Muscle of leg (tissue), 16 donors: ENCODE measurements around the gene DMC1. TPM values are rescaled to one million over a fixed set of nuclear protein-coding genes. Genes with fewer than 3 reads are reported as not detected.
"Not testable (repeated sequence)": the region's sequence is repeated elsewhere in the genome, so short reads cannot be mapped to it uniquely, and the experiment has no call there.

Experiments
- DNase-seq: peaks from one replicate; pipeline ENCODE4 v3.0.0; 2013
- H3K27ac ChIP-seq: one replicate; pipeline ENCODE4 v1.5.1; 2013; ENCODE audit warnings: mild to moderate bottlenecking, low read length, control low read depth
- H3K27me3 ChIP-seq: one replicate; pipeline ENCODE4 v1.6.1; 2013; ENCODE audit warnings: low read length; ENCODE audit not compliant: control insufficient read depth, insufficient read depth
- H3K36me3 ChIP-seq: one replicate; pipeline ENCODE4 v1.6.1; 2013; ENCODE audit warnings: low read length; ENCODE audit not compliant: control insufficient read depth, insufficient read depth
- H3K4me1 ChIP-seq: one replicate; pipeline ENCODE4 v1.6.1; 2013; ENCODE audit warnings: low read length; ENCODE audit not compliant: control insufficient read depth, insufficient read depth
- H3K4me3 ChIP-seq: one replicate; pipeline ENCODE4 v1.5.1; 2013; ENCODE audit warnings: low read length, control low read depth
- H3K9me3 ChIP-seq: replicated peaks from 2 replicates; pipeline ENCODE4 v1.6.1; 2013; ENCODE audit warnings: low read depth, low read length; ENCODE audit not compliant: control insufficient read depth
- WGBS: methylation state at CpG from one replicate; pipeline ENCODE4 v1.1.5; 2013; ENCODE audit warnings: missing lambda C conversion rate; ENCODE audit not compliant: insufficient coverage; 5-methylcytosine and 5-hydroxymethylcytosine counted together
- long read RNA-seq, 11 donors: transcript quantifications; one replicate each; lab custom pipeline, GENCODE V29; 2026
- polyA plus RNA-seq, 8 donors: library from polyadenylated mRNA; unstranded; fragments of 120-200 nt; gene quantifications; one replicate each; pipeline versions ENCODE4 v1.2.1 to v1.2.3, GENCODE V29; 2013; ENCODE audit warnings: inconsistent platforms in 1 of 8, low replicate concordance in 1 of 8; ENCODE audit not compliant: insufficient read length in 8 of 8, insufficient read depth in 1 of 8
- total RNA-seq: library from RNA; stranded (reverse); fragments of 120-200 nt; gene quantifications from one replicate; pipeline ENCODE4 v1.2.4, GENCODE V29; 2013

Gene DMC1
- total RNA-seq: 4.2 TPM
- polyA plus RNA-seq: 10 to 100 TPM in 1 of 8 donors, 1 to 10 TPM in 7; 5.0 to 10.7 (median 6.6) TPM
- long read RNA-seq, donor 1: 0 reads
- long read RNA-seq, donor 2: 0 reads
- long read RNA-seq, donor 3, partial matches to known transcripts: 0 of 3 reads
- long read RNA-seq, donor 3, other reads (novel, unspliced or antisense): 0 of 3 reads
- long read RNA-seq, donor 4: 0 reads
- long read RNA-seq, donor 5: 0 reads
- long read RNA-seq, donor 6, partial matches to known transcripts: 0 of 3 reads
- long read RNA-seq, donor 6, other reads (novel, unspliced or antisense): 0 of 3 reads
- long read RNA-seq, donor 7: 0 reads
- long read RNA-seq, donor 8: 0 reads
- long read RNA-seq, donor 9: 0 reads
- long read RNA-seq, donor 10, partial matches to known transcripts: 0 of 1 reads
- long read RNA-seq, donor 10, other reads (novel, unspliced or antisense): 0 of 1 reads
- long read RNA-seq, donor 11: 0 reads

- DNase-seq: peak; percentile 95
- 1% methylated on average over 48 of the region's 64 CpGs for WGBS
These were observed at the start of gene DMC1 for GRCh38 chr22:38569972-38570778. Gene DMC1 (minus strand): TSS chr22:38570183. CDS start chr22:38568256, 1,927 bp downstream.

GRCh38 chr22:38618682-38619081 lies 48.7 kb upstream of the DMC1 start:
- H3K4me1 ChIP-seq: no peaks in the 10 kb centered on the region
- H3K27me3 ChIP-seq: no peaks in the 10 kb centered on the region
- WGBS: no CpG with 5 or more reads among the region's 2 CpGs
- no peak for DNase-seq
- H3K9me3 ChIP-seq: no peaks in the 10 kb centered on the region
- H3K4me3 ChIP-seq: no peak overlapping the region
- no peak overlapping the region for H3K27ac ChIP-seq
- H3K36me3 ChIP-seq: peaks cover 8% of the 10 kb centered on the region

More at GRCh38 chr22:38569972-38570778, at the start of gene DMC1:
- Histone ChIP-seq H3K36me3 (no peaks in the 10 kb centered on the region), H3K9me3 (no peaks in the 10 kb centered on the region), H3K27me3 (no peaks in the 10 kb centered on the region), H3K4me3 (peak within 1 kb of the TSS; percentile 91), H3K4me1 (peaks cover 23% of the 10 kb centered on the region), H3K27ac (peak within 1 kb of the TSS; percentile 93)

- H3K27ac ChIP-seq: no peak overlapping the region
- H3K9me3 ChIP-seq: no peaks in the 10 kb centered on the region
- H3K27me3 ChIP-seq: no peaks in the 10 kb centered on the region
- WGBS: no CpG with 5 or more reads among the region's 1 CpG
- DNase-seq: no peak
- H3K36me3 ChIP-seq: peaks cover 8% of the 10 kb centered on the region
- H3K4me1 ChIP-seq: no peaks in the 10 kb centered on the region
- H3K4me3 ChIP-seq: no peak overlapping the region
These were observed 48.3 kb upstream of the DMC1 start for GRCh38 chr22:38618258-38618657.

GRCh38 chr22:38615064-38615405 lies 45.1 kb upstream of the DMC1 start:
- not testable (repeated sequence) for H3K36me3 ChIP-seq, H3K27me3 ChIP-seq, DNase-seq, H3K4me3 ChIP-seq, H3K9me3 ChIP-seq, H3K27ac ChIP-seq, H3K4me1 ChIP-seq
- 100% methylated on average over 2 of the region's 9 CpGs for WGBS

- no peak overlapping the region for H3K4me3 ChIP-seq
- no peak for DNase-seq
- H3K36me3 ChIP-seq: peaks cover 8% of the 10 kb centered on the region
- H3K27me3 ChIP-seq: no peaks in the 10 kb centered on the region
- H3K9me3 ChIP-seq: no peaks in the 10 kb centered on the region
- no peak overlapping the region for H3K27ac ChIP-seq
- H3K4me1 ChIP-seq: no peaks in the 10 kb centered on the region
- WGBS: 60% methylated on average over 1 of the region's 4 CpGs
These were observed 44.5 kb upstream of the DMC1 start for GRCh38 chr22:38614332-38615063.

GRCh38 chr22:38613588-38613987 lies 43.6 kb upstream of the DMC1 start:
- Histone ChIP-seq H3K27me3 (no peaks in the 10 kb centered on the region), H3K9me3 (no peaks in the 10 kb centered on the region), H3K36me3 (peaks cover 5% of the 10 kb centered on the region), H3K4me1 (no peaks in the 10 kb centered on the region), H3K4me3 (no peak overlapping the region), H3K27ac (no peak overlapping the region)
- DNase-seq: no peak
- 100% methylated on average over 2 of the region's 4 CpGs for WGBS

GRCh38 chr22:38612217-38613006 lies 42.4 kb upstream of the DMC1 start:
- no peak overlapping the region for H3K4me3 ChIP-seq
- no peaks in the 10 kb centered on the region for H3K27me3 ChIP-seq
- no peak for DNase-seq
- no peaks in the 10 kb centered on the region for H3K4me1 ChIP-seq
- H3K27ac ChIP-seq: no peak overlapping the region
- WGBS: 88% methylated on average over 3 of the region's 5 CpGs
- H3K9me3 ChIP-seq: no peaks in the 10 kb centered on the region
- peaks cover under 1% of the 10 kb centered on the region for H3K36me3 ChIP-seq

GRCh38 chr22:38611559-38611958 lies 41.6 kb upstream of the DMC1 start:
- H3K36me3 ChIP-seq: no peaks in the 10 kb centered on the region
- no peak overlapping the region for H3K4me3 ChIP-seq
- 87% methylated on average over 5 of the region's 5 CpGs for WGBS
- no peaks in the 10 kb centered on the region for H3K4me1 ChIP-seq
- no peak overlapping the region for H3K27ac ChIP-seq
- no peak for DNase-seq
- H3K9me3 ChIP-seq: no peaks in the 10 kb centered on the region
- H3K27me3 ChIP-seq: no peaks in the 10 kb centered on the region

- no peak overlapping the region for H3K27ac ChIP-seq
- H3K4me3 ChIP-seq: no peak overlapping the region
- WGBS: 91% methylated on average over 4 of the region's 5 CpGs
- H3K27me3 ChIP-seq: no peaks in the 10 kb centered on the region
- DNase-seq: no peak
- no peaks in the 10 kb centered on the region for H3K4me1 ChIP-seq
- no peaks in the 10 kb centered on the region for H3K9me3 ChIP-seq
- no peaks in the 10 kb centered on the region for H3K36me3 ChIP-seq
These were observed 40.3 kb upstream of the DMC1 start for GRCh38 chr22:38610234-38610633.
